ENCODE results near the gene PPP4R4. TPM values are rescaled to one million over a fixed set of nuclear protein-coding genes. Genes with fewer than 3 reads are reported as not detected.

The PPP4R4 gene
- total RNA-seq, 1 experiment from 2014 or later, result 3.9 TPM

GRCh38 chr14:94321421-94322271 lies 147.5 kb downstream of the PPP4R4 start:
- Mint-ChIP-seq H3K9me3 (0 out of 5 replicates have a peak, but pooled peaks cover 0 to 2% of the 10 kb centered on the region in 2 experiments), H3K4me3 (no peak overlapping the region; a peak in 1 of 5 replicates), H3K36me3 (ENCODE audit: insufficient read depth in 1 of 3, low read depth in 3 of 3) (no peaks in the 10 kb centered on the region), H3K27me3 (ENCODE audit: low read depth) (peaks cover 5% of the 10 kb centered on the region; the same call in 1 of the 2 replicates), H3K4me1 (peaks cover 5 to 6% of the 10 kb centered on the region in 2 experiments; a peak in 2 of 4 replicates), H3K27ac (peak overlapping the region in 1 of 3 experiments; percentile 54; a peak in 1 of 7 replicates)
- no CpG with 5 or more reads among the region's 5 CpGs for WGBS (ENCODE audit: extremely low coverage, insufficient read length, low lambda C conversion rate)
- no peak overlapping the region for H2BK12ac ChIP-seq (ENCODE audit: insufficient read length, low read depth, low read length)
- H4K8ac ChIP-seq (replicated peaks; ENCODE audit: insufficient read length, low read depth, low read length), result no peak overlapping the region
- no peak overlapping the region for H4K5ac ChIP-seq (ENCODE audit: insufficient read length, low read depth, low read length)
- H4K20me1 ChIP-seq (ENCODE audit: control insufficient read depth, insufficient read depth, insufficient read length), result no peaks in the 10 kb centered on the region
- no peak overlapping the region for H2AK5ac ChIP-seq (ENCODE audit: insufficient read length, low read length)
- no peaks in the 10 kb centered on the region for H3K27me3 ChIP-seq (ENCODE audit: insufficient read depth, low read length)
- H3K9ac ChIP-seq (ENCODE audit: extremely low read depth, insufficient read length, low read length), result no peak overlapping the region
- H3K23ac ChIP-seq (ENCODE audit: insufficient read length, low read depth, low read length), result no peak overlapping the region
- no peak overlapping the region for H3T11ph ChIP-seq (ENCODE audit: low read length)
- no peak overlapping the region for H4K91ac ChIP-seq (ENCODE audit: insufficient read length, low read depth, low read length)
- no peak overlapping the region for H3K14ac ChIP-seq (ENCODE audit: insufficient read depth, low read length)
- H3K23me2 ChIP-seq (ENCODE audit: insufficient read length, low read depth, low read length, poor library complexity, severe bottlenecking), result no peaks in the 10 kb centered on the region
- H3K18ac ChIP-seq (ENCODE audit: insufficient read length, low read depth, low read length), result no peak overlapping the region
- no peak overlapping the region for H2BK5ac ChIP-seq (ENCODE audit: insufficient read length, low read length)
- H3K4me1 ChIP-seq (ENCODE audit: insufficient read depth, low read length), result no peaks in the 10 kb centered on the region
- no peak overlapping the region for H3K27ac ChIP-seq (ENCODE audit: insufficient read length, low read depth, low read length)
- no peak for DNase-seq
- H3K4me2 ChIP-seq (ENCODE audit: insufficient read depth, insufficient read length, low read length), result no peak overlapping the region
- H3K9me3 ChIP-seq (ENCODE audit: control insufficient read depth, low read depth, low read length), result no peaks in the 10 kb centered on the region
- H3K56ac ChIP-seq (ENCODE audit: insufficient read length, low read depth, low read length), result no peak overlapping the region
- H2BK120ac ChIP-seq (ENCODE audit: low read depth, low read length, poor library complexity, severe bottlenecking), result no peak overlapping the region
- no peak overlapping the region for H2AFZ ChIP-seq (ENCODE audit: low read length)
- no peak overlapping the region for H2BK20ac ChIP-seq (ENCODE audit: low read depth, low read length, poor library complexity, severe bottlenecking)
- no peak overlapping the region for H3K4ac ChIP-seq (ENCODE audit: low read depth, low read length)
- no peak overlapping the region for H2BK15ac ChIP-seq (ENCODE audit: low read depth, low read length)
- no peak for TF ChIP-seq CTCF (conservative IDR thresholded peaks at IDR 0.05)
- no peaks in the 10 kb centered on the region for H3K79me1 ChIP-seq (ENCODE audit: insufficient read depth, low read depth, low read length, poor library complexity, severe bottlenecking)
- H3K79me2 ChIP-seq (ENCODE audit: insufficient read depth, low read length), result no peaks in the 10 kb centered on the region
